Measurements from ENCODE around the gene FGF1.

The FGF1 gene

DNA sequence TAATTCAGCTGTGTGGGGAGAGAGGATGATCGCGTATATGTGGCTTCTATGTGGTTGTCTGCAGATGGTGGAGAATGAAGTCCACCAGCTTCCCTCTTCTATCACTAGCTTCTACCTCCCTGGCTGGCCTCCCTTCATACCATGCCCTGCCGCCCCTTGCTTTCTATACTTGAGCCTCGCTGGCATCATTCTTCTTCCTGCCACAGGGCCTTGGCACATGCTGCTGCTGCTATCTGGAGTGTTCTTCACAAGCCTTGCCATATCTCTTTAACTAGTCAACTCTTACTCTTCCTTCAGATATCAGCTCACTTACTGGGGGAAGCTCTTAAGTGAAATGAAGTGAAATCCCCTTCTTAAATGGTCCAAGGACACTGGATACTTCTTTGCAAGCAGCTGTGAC is 100.4 kb downstream of the FGF1 start:
- no peak overlapping the region for H3K4me3 ChIP-seq (replicated peaks in 1 of 2; ENCODE audit: low read depth in 2 of 2, low read length in 2 of 2)
- no peak for DNase-seq (ENCODE audit: low read depth in 2 of 2)
- TF ChIP-seq, protein P1, sequence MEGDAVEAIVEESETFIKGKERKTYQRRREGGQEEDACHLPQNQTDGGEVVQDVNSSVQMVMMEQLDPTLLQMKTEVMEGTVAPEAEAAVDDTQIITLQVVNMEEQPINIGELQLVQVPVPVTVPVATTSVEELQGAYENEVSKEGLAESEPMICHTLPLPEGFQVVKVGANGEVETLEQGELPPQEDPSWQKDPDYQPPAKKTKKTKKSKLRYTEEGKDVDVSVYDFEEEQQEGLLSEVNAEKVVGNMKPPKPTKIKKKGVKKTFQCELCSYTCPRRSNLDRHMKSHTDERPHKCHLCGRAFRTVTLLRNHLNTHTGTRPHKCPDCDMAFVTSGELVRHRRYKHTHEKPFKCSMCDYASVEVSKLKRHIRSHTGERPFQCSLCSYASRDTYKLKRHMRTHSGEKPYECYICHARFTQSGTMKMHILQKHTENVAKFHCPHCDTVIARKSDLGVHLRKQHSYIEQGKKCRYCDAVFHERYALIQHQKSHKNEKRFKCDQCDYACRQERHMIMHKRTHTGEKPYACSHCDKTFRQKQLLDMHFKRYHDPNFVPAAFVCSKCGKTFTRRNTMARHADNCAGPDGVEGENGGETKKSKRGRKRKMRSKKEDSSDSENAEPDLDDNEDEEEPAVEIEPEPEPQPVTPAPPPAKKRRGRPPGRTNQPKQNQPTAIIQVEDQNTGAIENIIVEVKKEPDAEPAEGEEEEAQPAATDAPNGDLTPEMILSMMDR (IDR thresholded peaks at IDR 0.05; ENCODE audit: low read depth, low read length) = no peak

GRCh38 chr5:142584891-142585290 is 101.0 kb downstream of the FGF1 start:
- H3K4me3 ChIP-seq (replicated peaks in 1 of 2; ENCODE audit: low read depth in 2 of 2, low read length in 2 of 2) = no peak overlapping the region
- TF ChIP-seq, protein P1 (IDR thresholded peaks at IDR 0.05; ENCODE audit: low read depth, low read length) = no peak
- peak; percentile 25 to 38 for DNase-seq (ENCODE audit: low read depth in 2 of 2)

GRCh38 chr5:142578161-142578830 is 107.6 kb downstream of the FGF1 start:
- DNase-seq (ENCODE audit: low read depth in 2 of 2) = no peak
- H3K4me3 ChIP-seq (replicated peaks in 1 of 2; ENCODE audit: low read depth in 2 of 2, low read length in 2 of 2) = no peak overlapping the region
- TF ChIP-seq, protein P1 (IDR thresholded peaks at IDR 0.05; ENCODE audit: low read depth, low read length) = no peak

GRCh38 chr5:142576804-142577203 is 109.1 kb downstream of the FGF1 start:
- peak in 1 of 2 donors; percentile 26 for DNase-seq (ENCODE audit: low read depth in 2 of 2)
- no peak overlapping the region for H3K4me3 ChIP-seq (replicated peaks in 1 of 2; ENCODE audit: low read depth in 2 of 2, low read length in 2 of 2)
- TF ChIP-seq, protein P1 (IDR thresholded peaks at IDR 0.05; ENCODE audit: low read depth, low read length) = no peak

- TF ChIP-seq, protein P1 (IDR thresholded peaks at IDR 0.05; ENCODE audit: low read depth, low read length) = no peak
- DNase-seq (ENCODE audit: low read depth in 2 of 2) = peak in 1 of 2 donors; percentile 28
- no peak overlapping the region for H3K4me3 ChIP-seq (replicated peaks in 1 of 2; ENCODE audit: low read depth in 2 of 2, low read length in 2 of 2)
Observed at GRCh38 chr5:142576303-142576702, 109.6 kb downstream of the FGF1 start.

GRCh38 chr5:142572006-142572405 is 113.9 kb downstream of the FGF1 start:
- H3K4me3 ChIP-seq (replicated peaks in 1 of 2; ENCODE audit: low read depth in 2 of 2, low read length in 2 of 2) = no peak overlapping the region
- TF ChIP-seq, protein P1 (IDR thresholded peaks at IDR 0.05; ENCODE audit: low read depth, low read length) = no peak

DNA sequence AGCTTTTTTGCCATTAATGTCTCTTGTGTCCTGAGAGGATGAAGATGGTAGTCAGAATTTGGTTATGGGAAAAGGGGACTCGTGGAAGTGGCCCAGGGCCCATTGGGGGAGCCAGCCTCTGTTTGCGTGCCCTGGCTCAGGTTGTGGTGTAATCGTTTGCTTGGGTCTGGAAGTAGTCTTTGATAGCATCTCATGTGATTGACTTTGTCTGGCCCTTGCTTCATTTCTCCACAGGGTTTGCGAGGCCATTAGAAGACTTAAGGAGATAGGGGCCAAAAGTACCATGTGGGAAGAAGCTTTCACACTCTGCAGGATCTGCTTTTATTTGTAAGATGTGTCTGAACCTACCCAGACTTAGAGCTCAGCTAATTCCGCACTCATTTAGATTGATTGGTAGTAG is 114.5 kb downstream of the FGF1 start:
- no peak overlapping the region for H3K4me3 ChIP-seq (replicated peaks in 1 of 2; ENCODE audit: low read depth in 2 of 2, low read length in 2 of 2)
- DNase-seq (ENCODE audit: low read depth in 2 of 2) = no peak
- TF ChIP-seq, protein P1 (IDR thresholded peaks at IDR 0.05; ENCODE audit: low read depth, low read length) = no peak

More at GRCh38 chr5:142572006-142572405, 113.9 kb downstream of the FGF1 start:
- DNase-seq (ENCODE audit: low read depth in 2 of 2) = peak in 1 of 2 donors; percentile 30

Measured in cardiac fibroblast (primary cell).